VCaP (cell line): ENCODE measurements around the gene USP46.

ENCODE experiments used
- H3K27ac ChIP-seq: fragments of 450-650 bp; 2 replicates; pipeline ENCODE4 v1.5.1; 2017
- TF ChIP-seq, protein P1 (sequence below): fragments of 450-650 bp; conservative IDR thresholded peaks from 2 replicates; pipeline ENCODE4 v1.5.1; 2017; ENCODE audit warnings: mild to moderate bottlenecking, moderate library complexity

USP46 gene

DNA sequence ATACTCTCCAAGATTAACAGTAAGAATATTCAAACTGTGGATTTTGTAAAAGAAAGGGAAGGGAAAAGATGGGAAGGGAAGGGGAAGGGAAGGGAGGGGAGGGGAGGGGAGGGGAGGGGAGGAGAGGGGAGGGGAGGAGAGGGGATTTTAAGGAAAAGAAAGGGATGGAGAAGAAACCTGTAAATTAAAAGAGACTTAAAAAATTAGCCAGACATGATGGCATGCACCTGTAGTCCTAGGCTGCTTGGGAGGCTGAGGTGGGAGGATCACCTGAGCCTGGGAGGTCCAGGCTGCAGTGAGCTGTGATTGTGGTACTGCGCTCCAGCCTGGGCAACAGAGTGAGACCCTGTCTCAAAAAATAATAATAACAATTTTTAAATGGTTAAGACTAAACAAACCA is 83.7 kb downstream of the USP46 start:
- TF ChIP-seq, protein P1, sequence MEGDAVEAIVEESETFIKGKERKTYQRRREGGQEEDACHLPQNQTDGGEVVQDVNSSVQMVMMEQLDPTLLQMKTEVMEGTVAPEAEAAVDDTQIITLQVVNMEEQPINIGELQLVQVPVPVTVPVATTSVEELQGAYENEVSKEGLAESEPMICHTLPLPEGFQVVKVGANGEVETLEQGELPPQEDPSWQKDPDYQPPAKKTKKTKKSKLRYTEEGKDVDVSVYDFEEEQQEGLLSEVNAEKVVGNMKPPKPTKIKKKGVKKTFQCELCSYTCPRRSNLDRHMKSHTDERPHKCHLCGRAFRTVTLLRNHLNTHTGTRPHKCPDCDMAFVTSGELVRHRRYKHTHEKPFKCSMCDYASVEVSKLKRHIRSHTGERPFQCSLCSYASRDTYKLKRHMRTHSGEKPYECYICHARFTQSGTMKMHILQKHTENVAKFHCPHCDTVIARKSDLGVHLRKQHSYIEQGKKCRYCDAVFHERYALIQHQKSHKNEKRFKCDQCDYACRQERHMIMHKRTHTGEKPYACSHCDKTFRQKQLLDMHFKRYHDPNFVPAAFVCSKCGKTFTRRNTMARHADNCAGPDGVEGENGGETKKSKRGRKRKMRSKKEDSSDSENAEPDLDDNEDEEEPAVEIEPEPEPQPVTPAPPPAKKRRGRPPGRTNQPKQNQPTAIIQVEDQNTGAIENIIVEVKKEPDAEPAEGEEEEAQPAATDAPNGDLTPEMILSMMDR: no peak
- no peak overlapping the region for H3K27ac ChIP-seq

- TF ChIP-seq, protein P1: no peak
- no peak overlapping the region for H3K27ac ChIP-seq
Observed at GRCh38 chr4:52574036-52574435, 85.1 kb downstream of the USP46 start.

GRCh38 chr4:52573551-52573950 is 85.5 kb downstream of the USP46 start:
- H3K27ac ChIP-seq: no peak overlapping the region
- TF ChIP-seq, protein P1: no peak

DNA sequence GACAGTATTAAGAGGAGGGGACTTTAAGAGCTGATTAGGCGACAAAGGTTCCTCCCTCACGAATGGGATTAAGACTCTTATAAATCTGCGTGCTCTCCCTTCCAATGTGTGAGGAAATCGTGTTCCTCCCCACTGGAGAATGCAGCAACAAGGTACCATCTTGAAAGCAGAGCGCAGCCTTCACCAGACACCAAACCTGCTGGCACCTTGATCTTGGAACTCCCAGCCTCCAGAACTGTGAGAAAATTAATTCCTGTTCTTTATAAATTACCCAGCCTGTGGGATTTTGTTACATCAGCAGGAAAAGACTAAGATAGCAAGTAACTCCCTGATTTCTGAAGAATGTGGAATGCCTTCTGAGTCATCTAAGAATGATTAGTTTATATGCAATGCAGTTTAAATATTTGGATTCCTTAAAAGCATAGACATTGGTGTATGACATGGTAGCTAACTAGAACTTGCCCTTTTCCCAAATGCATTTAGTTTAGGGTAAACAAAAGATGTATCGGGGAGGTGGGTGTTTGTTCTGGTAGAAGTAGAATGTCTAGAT is 86.1 kb downstream of the USP46 start:
- H3K27ac ChIP-seq: no peak overlapping the region
- TF ChIP-seq, protein P1: no peak

GRCh38 chr4:52568351-52568750 is 90.8 kb downstream of the USP46 start:
- no peak overlapping the region for H3K27ac ChIP-seq
- TF ChIP-seq, protein P1: no peak

GRCh38 chr4:52566136-52567031 is 92.7 kb downstream of the USP46 start:
- H3K27ac ChIP-seq: no peak overlapping the region
- TF ChIP-seq, protein P1: no peak

GRCh38 chr4:52560844-52561280 is 98.2 kb downstream of the USP46 start:
- H3K27ac ChIP-seq: no peak overlapping the region
- TF ChIP-seq, protein P1: no peak
